Mucosa of descending colon (tissue), 3 donors: ENCODE results near the gene LRRC10. TPM values are rescaled to one million over a fixed set of nuclear protein-coding genes. Genes with fewer than 3 reads are reported as not detected.

ENCODE experiments used
- ATAC-seq: fragments of 200-7000 bp; cut with Tn5 transposase; one replicate; pipeline ENCODE4 v1.9.1; 2020; ENCODE audit warnings: mild to moderate bottlenecking, moderate library complexity
- DNase-seq, 3 donors: peaks; one replicate each; pipeline ENCODE4 v3.0.0-alpha.2; 2020
- H3K36me3 ChIP-seq: fragments of 200-600 bp; one replicate; pipeline ENCODE4 v1.8.0; 2021; ENCODE audit warnings: low read depth, mild to moderate bottlenecking
- H3K4me1 ChIP-seq: fragments of 200-600 bp; one replicate; pipeline ENCODE4 v1.8.0; 2021; ENCODE audit warnings: low read depth, mild to moderate bottlenecking
- H3K4me3 ChIP-seq: fragments of 200-600 bp; one replicate; pipeline ENCODE4 v1.8.0; 2021; ENCODE audit warnings: mild to moderate bottlenecking
- H3K9me3 ChIP-seq: fragments of 200-600 bp; one replicate; pipeline ENCODE4 v1.8.0; 2021; ENCODE audit warnings: mild to moderate bottlenecking
- intact Hi-C, 2 donors: fragments of 100-400 bp; cut with DNase I in 1 of 2; cut with micrococcal nuclease in 1 of 2; formaldehyde crosslinking; loops; one replicate each; pipeline versions ENCODE4 v1.11.0 to v1.11.1; 2022; cut with DNase I, micrococcal nuclease
- microRNA-seq: library from miRNA; unstranded; fragments of <30 nt; microRNA quantifications from one replicate; pipeline ENCODE4, GENCODE V29; 2019
- total RNA-seq, 3 donors: library from RNA; stranded (reverse); fragmentation: NEBNext Ultra II Directional in 2 of 3; extraction: Animal tissue kit (Norgen Biotek cat#: 25700) in 2 of 3; gene quantifications; one replicate each; pipeline versions ENCODE4 v1.2.1 to v1.2.4, GENCODE V29; 2021 to 2023
- TF ChIP-seq, protein P1 (sequence below): fragments of 200-600 bp; IDR thresholded peaks from one replicate; pipeline ENCODE4 v1.8.0; 2022; ENCODE audit warnings: antibody characterized with exemption, mild to moderate bottlenecking
- donor health status: DM: no; HTN: no; CAD: no; lungs with moderate emphysema.
- donor health status: DM: no; HTN: no; CAD: no.
- donor health status: DM: no; HTN: yes; CAD: no.

Gene LRRC10
- total RNA-seq, 3 donors from 2014 or later = not detected

- intact Hi-C loops = no loop called here
- Histone ChIP-seq H3K36me3 (no peaks in the 10 kb centered on the region), H3K4me3 (no peak overlapping the region), H3K9me3 (no peaks in the 10 kb centered on the region), H3K4me1 (no peaks in the 10 kb centered on the region)
- ATAC-seq (no peak), DNase-seq (no peak)
- TF ChIP-seq, protein P1, sequence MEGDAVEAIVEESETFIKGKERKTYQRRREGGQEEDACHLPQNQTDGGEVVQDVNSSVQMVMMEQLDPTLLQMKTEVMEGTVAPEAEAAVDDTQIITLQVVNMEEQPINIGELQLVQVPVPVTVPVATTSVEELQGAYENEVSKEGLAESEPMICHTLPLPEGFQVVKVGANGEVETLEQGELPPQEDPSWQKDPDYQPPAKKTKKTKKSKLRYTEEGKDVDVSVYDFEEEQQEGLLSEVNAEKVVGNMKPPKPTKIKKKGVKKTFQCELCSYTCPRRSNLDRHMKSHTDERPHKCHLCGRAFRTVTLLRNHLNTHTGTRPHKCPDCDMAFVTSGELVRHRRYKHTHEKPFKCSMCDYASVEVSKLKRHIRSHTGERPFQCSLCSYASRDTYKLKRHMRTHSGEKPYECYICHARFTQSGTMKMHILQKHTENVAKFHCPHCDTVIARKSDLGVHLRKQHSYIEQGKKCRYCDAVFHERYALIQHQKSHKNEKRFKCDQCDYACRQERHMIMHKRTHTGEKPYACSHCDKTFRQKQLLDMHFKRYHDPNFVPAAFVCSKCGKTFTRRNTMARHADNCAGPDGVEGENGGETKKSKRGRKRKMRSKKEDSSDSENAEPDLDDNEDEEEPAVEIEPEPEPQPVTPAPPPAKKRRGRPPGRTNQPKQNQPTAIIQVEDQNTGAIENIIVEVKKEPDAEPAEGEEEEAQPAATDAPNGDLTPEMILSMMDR = no peak
Measured at GRCh38 chr12:69566603-69567002, 44.1 kb downstream of the LRRC10 start.

- intact Hi-C loops = no loop called here
- TF ChIP-seq, protein P1 = no peak
- Histone ChIP-seq H3K36me3 (no peaks in the 10 kb centered on the region), H3K4me1 (no peaks in the 10 kb centered on the region), H3K9me3 (no peaks in the 10 kb centered on the region), H3K4me3 (no peak overlapping the region)
- ATAC-seq = no peak
- no peak for DNase-seq
Measured at GRCh38 chr12:69563166-69563762, 47.4 kb downstream of the LRRC10 start.

Small RNA genes lying within 50 kb of the gene (microRNA-seq; reads per million reads assigned to microRNA genes)
- gene MIR3913-1 (not detected), gene MIR3913-2 (not detected)

Other genes starting within 250 kb of the LRRC10 start
- 10 to 100 TPM; 24.2 to 30.8 (median 30.3) TPM for gene FRS2, start 140.5 kb downstream of the LRRC10 start, total RNA-seq
- gene CCT2, start 25.4 kb downstream of the LRRC10 start, total RNA-seq = 100 to 1,000 TPM in 2 of 3 donors, 10 to 100 TPM in 1; 85.0 to 106 (median 103) TPM
- under 1 TPM in 2 of 3 donors, not detected in 1; 0.09 to 0.27 TPM for gene BEST3, start 88.4 kb upstream of the LRRC10 start, total RNA-seq
- 10 to 100 TPM; 19.2 to 57.6 (median 37.4) TPM for gene RAB3IP, start 128.0 kb upstream of the LRRC10 start, total RNA-seq
- gene MYRFL, start 214.3 kb upstream of the LRRC10 start, total RNA-seq = under 1 TPM in 2 of 3 donors, not detected in 1; 0.23 to 0.58 TPM